HG02571 (cell line): ENCODE measurements around the gene TMC1.

Source experiments
- ATAC-seq: cut with Tn5 transposase; IDR thresholded peaks from one replicate; pipeline ENCODE4 v1.9.1; 2021; ENCODE audit warnings: mild to moderate bottlenecking, moderate library complexity; ENCODE audit not compliant: unreplicated experiment

TMC1 gene

GRCh38 chr9:72600671-72601070, 79.3 kb downstream of the TMC1 start:
- no peak for ATAC-seq

GRCh38 chr9:72601615-72602014, 80.2 kb downstream of the TMC1 start:
- ATAC-seq, result no peak

- no peak for ATAC-seq
Observed at GRCh38 chr9:72612449-72612848, 91.0 kb downstream of the TMC1 start.

GRCh38 chr9:72614067-72614466, 92.7 kb downstream of the TMC1 start:
- no peak for ATAC-seq

GRCh38 chr9:72615931-72616330, 94.5 kb downstream of the TMC1 start:
- no peak for ATAC-seq

GRCh38 chr9:72618811-72619210, 97.4 kb downstream of the TMC1 start:
- no peak for ATAC-seq

GRCh38 chr9:72622186-72622585, 100.8 kb downstream of the TMC1 start:
- no peak for ATAC-seq

GRCh38 chr9:72623156-72623555, 101.7 kb downstream of the TMC1 start:
- ATAC-seq, result no peak

- no peak for ATAC-seq
Observed at GRCh38 chr9:72627147-72627546, 105.7 kb downstream of the TMC1 start.

GRCh38 chr9:72627956-72628540, 106.6 kb downstream of the TMC1 start:
- ATAC-seq, result no peak

- ATAC-seq, result no peak
Observed at GRCh38 chr9:72633966-72634365, 112.6 kb downstream of the TMC1 start.

GRCh38 chr9:72635197-72635596, 113.8 kb downstream of the TMC1 start:
- peak; percentile 93 for ATAC-seq

GRCh38 chr9:72636621-72637020, 115.2 kb downstream of the TMC1 start:
- no peak for ATAC-seq

GRCh38 chr9:72643651-72644050, 122.2 kb downstream of the TMC1 start:
- ATAC-seq, result no peak

- ATAC-seq, result no peak
Observed at GRCh38 chr9:72646061-72646460, 124.7 kb downstream of the TMC1 start.

GRCh38 chr9:72648324-72649126, 127.1 kb downstream of the TMC1 start:
- no peak for ATAC-seq

GRCh38 chr9:72649127-72649442, 127.7 kb downstream of the TMC1 start:
- no peak for ATAC-seq

- no peak for ATAC-seq
Observed at GRCh38 chr9:72650206-72650605, 128.8 kb downstream of the TMC1 start.

- no peak for ATAC-seq
Observed at GRCh38 chr9:72656021-72656420, 134.6 kb downstream of the TMC1 start.

GRCh38 chr9:72657023-72657422, 135.6 kb downstream of the TMC1 start:
- ATAC-seq, result no peak

- ATAC-seq, result no peak
Observed at GRCh38 chr9:72658703-72659102, 137.3 kb downstream of the TMC1 start.

GRCh38 chr9:72661401-72662135, 140.2 kb downstream of the TMC1 start:
- no peak for ATAC-seq
